HEK293 (cell line): ENCODE data around the gene NR1H3.

ENCODE experiments used
- CTCF ChIP-seq: fragments of 450-650 bp; formaldehyde crosslinking; IDR thresholded peaks from 2 replicates; pipeline ENCODE4 v1.5.1; 2016; ENCODE audit warnings: missing biosample characterization, missing genetic modification characterization
- PRDM10 ChIP-seq: fragments of 450-650 bp; formaldehyde crosslinking; IDR thresholded peaks from 2 replicates; pipeline ENCODE4 v1.5.1; 2016; ENCODE audit warnings: missing biosample characterization, missing genetic modification characterization
- REST ChIP-seq: fragments of 450-650 bp; formaldehyde crosslinking; IDR thresholded peaks from 2 replicates; pipeline ENCODE4 v1.5.1; 2016; ENCODE audit warnings: missing biosample characterization, missing genetic modification characterization
- ZFP41 ChIP-seq: fragments of 450-650 bp; formaldehyde crosslinking; IDR thresholded peaks from 2 replicates; pipeline ENCODE4 v1.5.1; 2016; ENCODE audit warnings: missing biosample characterization, missing genetic modification characterization, borderline replicate concordance
- ZNF677 ChIP-seq: fragments of 450-650 bp; IDR thresholded peaks from 2 replicates; pipeline ENCODE4 v1.5.0; 2018; ENCODE audit warnings: missing biosample characterization, mild to moderate bottlenecking, missing genetic modification characterization, moderate library complexity
- ZNF768 ChIP-seq: fragments of 450-650 bp; formaldehyde crosslinking; IDR thresholded peaks from 2 replicates; pipeline ENCODE4 v1.5.1; 2018; ENCODE audit warnings: missing biosample characterization, mild to moderate bottlenecking, missing genetic modification characterization

- no peak for TF ChIP-seq PRDM10 (tag by site-specific recombination)
- TF ChIP-seq CTCF = no peak
- TF ChIP-seq ZNF768 (tag by site-specific recombination) = no peak
- TF ChIP-seq ZFP41 (tag by site-specific recombination) = no peak
- TF ChIP-seq REST = no peak
- no peak for TF ChIP-seq ZNF677 (tag by site-specific recombination)
These were observed 44.9 kb upstream of the NR1H3 start for GRCh38 chr11:47212938-47213337.
